Activated CD4-positive, CD25-positive, alpha-beta regulatory T cell treated with anti-CD3 and anti-CD28 coated beads, Interleukin-2, amount 50 U/mL, for 72 hours (primary cell): ENCODE data around the gene LIPK.

Experiments used
- DNase-seq: peaks from one replicate; pipeline ENCODE4 v3.0.0; 2021

Gene LIPK

DNA sequence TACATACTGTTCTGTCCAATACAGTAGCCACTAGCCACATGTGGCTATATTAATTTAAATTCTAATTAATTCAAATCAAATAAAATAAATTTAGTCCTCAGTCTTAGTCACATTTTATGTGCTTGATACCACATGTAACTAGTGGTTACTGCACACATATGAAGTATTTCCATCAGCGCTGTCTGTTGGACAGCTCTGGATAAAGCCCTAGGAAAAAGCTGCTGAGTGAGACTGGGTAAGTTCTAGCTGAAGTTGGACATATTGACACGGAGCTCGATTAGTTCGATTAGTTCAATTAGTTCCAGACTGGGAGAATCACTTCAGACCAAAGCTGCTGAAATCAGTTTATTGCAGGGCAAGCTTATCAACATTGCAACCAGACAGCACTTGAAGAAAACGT, 81.4 kb downstream of the LIPK start:
- no peak for DNase-seq

DNA sequence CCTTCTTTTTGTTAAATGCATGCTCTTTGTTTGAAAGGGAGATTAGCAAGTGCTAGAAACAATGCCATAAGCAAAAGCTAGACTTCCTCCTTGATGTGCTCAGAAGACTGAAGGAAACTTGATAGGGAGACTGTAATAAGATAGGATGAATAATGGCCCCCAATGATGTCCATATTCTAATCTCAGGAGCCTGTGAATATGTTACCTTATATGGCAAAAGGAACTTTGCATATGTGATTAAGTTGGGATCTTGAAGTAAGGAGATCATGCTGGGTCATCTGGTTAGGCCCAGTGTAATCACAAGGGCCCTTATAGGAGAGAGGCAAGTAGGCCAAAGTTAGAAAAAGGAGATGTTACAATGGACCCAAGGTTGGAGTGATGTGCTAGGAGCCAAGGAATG, 82.9 kb downstream of the LIPK start:
- no peak for DNase-seq

DNA sequence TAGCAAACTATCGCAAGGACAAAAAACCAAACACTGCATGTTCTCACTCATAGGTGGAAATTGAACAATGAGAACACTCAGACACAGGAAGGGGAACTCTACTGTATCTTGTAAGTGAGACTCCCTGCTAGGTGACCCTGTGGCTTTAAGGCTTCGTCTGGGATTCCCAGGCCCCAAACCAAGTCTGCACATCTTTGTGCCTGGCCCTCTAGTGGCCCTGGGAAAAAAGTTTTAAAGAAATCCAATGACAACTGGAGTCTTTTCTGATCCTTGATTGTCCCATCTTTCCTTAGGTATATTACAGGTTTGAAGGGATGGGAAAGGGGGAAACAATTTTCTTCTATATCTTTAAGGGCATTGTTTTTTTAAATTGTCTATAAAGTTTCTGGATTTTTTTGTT, 85.9 kb downstream of the LIPK start:
- DNase-seq, result no peak

DNA sequence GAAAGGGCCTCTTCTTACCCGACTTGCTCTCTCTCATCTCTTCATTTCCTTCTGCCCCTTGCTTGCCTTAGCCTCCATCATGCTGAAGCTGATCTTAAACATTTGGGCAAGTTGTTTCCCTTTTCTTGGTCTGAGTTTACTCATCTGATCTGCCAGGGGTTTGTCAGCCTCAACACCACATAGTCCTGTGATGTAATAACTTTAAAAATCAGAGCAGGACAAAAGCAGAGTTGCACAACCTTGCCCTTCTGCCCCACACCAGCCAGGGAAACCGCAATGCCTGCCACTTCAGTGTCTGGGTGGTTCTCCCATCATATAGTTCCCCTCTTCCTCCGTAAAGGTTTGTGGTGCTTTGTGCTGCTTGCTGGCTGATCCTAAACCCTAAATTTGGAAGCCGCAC, 86.6 kb downstream of the LIPK start:
- no peak for DNase-seq

DNA sequence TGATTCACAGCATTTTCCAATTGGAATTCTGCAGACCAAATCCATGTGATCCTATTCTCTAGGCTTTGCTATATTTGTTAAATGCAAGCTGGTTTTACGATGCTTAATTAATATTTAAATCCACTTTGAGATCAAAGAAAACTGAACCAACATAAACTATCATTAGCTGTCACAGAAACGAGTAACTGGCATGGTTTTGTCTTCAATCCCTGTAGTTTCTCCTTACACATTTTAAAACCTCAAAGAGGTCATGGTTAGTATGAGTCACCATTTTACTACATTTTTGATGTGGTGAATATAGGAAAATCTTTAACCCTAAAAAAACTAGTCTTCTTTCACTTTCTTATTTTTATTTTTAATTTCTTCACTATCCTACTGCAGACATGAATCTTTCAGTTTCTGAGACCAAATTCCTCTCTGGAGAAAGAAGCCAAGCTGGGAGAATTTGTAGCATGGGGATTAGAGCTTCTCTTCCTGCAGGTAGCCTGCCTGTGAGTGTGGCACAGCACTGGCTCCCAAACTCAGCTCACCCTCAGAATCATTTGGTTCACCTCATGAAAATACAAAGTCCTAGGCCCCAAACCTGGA, 87.8 kb downstream of the LIPK start:
- DNase-seq, result no peak

DNA sequence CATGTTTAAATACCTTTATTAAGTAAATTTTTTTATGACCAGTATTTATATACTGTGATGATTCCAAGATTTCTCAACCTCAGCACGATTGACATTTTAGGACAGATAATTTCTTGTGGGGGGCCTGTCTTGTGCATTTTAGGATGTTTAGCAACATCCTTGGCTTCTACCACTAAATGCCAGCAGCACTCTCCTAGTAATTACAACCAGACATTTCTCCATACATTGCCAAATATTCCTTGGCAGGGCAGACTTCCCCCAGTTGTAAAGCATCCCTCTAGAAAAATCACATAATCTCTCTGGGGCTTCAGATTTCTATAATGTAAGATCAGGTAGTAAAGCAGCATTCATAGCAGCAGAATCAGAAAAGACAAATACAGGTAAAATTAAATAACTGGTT, 88.7 kb downstream of the LIPK start:
- no peak for DNase-seq

DNA sequence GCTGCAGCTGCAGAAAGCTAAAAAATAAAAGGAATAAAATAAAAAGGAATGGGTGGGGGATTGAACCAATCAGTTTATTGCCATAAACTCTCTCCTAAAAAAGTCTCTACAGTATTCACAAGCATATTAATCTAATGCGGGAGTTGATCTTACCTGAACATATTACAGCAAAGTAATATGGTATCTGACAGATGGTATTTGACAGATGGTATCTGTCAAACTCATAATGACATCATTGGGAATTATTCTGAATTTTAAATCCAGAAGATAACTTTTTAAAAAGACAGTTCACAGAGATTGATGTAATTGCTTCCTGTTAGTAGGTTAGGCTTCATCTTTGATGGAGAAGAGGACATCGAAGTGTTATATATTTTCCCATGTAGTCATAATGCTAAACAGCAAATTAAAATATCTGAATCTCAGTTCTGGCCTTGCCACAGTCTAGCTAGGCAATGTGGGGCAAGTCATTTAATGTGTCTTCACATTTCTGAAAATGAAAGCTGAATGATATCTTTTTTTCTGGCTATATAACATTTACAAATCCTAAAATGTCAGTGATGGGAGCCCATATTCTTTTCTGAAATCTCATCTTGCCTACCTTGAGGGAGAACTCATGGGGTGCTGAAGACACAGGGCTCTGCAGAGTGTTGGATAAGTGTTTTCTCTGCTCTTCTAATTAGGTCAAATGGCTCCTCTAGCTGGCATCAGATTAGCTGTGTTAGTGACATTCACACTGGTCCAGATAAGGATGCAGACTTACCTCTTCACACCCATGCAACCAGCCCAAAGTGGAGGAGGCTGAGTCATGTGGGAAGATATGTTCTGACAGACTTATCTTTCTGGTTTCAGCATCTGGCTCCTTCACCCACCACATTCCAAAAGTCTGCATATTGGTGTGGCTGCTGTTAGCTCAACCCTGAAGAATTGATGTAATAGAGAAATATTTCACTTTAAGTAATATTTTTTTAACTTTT, 94.4 kb downstream of the LIPK start:
- no peak for DNase-seq
